KMS-11 (cell line): ENCODE measurements around the gene KCNG1.

Source experiments
- H2AFZ ChIP-seq: fragments of 200-600 bp; sonication (generic); 2 replicates; pipeline ENCODE4 v1.6.1; 2016; ENCODE audit warnings: antibody characterized with exemption, mixed run types, low read depth
- H3K27ac ChIP-seq: fragments of 200-600 bp; sonication (generic); 2 replicates; pipeline ENCODE4 v1.6.1; 2016; ENCODE audit warnings: mild to moderate bottlenecking, mixed run types
- H3K27me3 ChIP-seq: fragments of 200-600 bp; sonication (generic); 2 replicates; pipeline ENCODE4 v1.6.1; 2017; ENCODE audit warnings: mild to moderate bottlenecking, low read depth, mixed run types, moderate library complexity; ENCODE audit not compliant: insufficient read depth
- H3K36me3 ChIP-seq: fragments of 200-600 bp; sonication (generic); 2 replicates; pipeline ENCODE4 v1.6.1; 2017; ENCODE audit warnings: mild to moderate bottlenecking, mixed run types; ENCODE audit not compliant: insufficient read depth
- H3K4me1 ChIP-seq: fragments of 200-600 bp; sonication (generic); 2 replicates; pipeline ENCODE4 v1.6.1; 2016; ENCODE audit warnings: mild to moderate bottlenecking, low read depth, mixed run types; ENCODE audit not compliant: poor library complexity, severe bottlenecking
- H3K4me2 ChIP-seq: fragments of 200-600 bp; sonication (generic); 2 replicates; pipeline ENCODE4 v1.7.0; 2016; ENCODE audit warnings: mild to moderate bottlenecking, mixed run types
- H3K4me3 ChIP-seq: fragments of 200-600 bp; sonication (generic); IDR thresholded peaks from 2 replicates; pipeline ENCODE4 v1.6.1; 2017; ENCODE audit warnings: low read depth, low read length, mixed read lengths; ENCODE audit not compliant: insufficient read depth
- H3K79me2 ChIP-seq: fragments of 200-600 bp; sonication (generic); 2 replicates; pipeline ENCODE4 v1.6.1; 2016; ENCODE audit warnings: low read depth, mixed run types; ENCODE audit not compliant: insufficient read depth
- H3K9ac ChIP-seq: fragments of 200-600 bp; sonication (generic); 2 replicates; pipeline ENCODE4 v1.6.1; 2016; ENCODE audit warnings: mild to moderate bottlenecking, mixed run types
- H4K20me1 ChIP-seq: fragments of 200-600 bp; sonication (generic); 2 replicates; pipeline ENCODE4 v1.6.1; 2016; ENCODE audit warnings: mild to moderate bottlenecking, mixed run types; ENCODE audit not compliant: insufficient read depth
- CTCF ChIP-seq: fragments of 200-600 bp; sonication (generic); conservative IDR thresholded peaks from 2 replicates; pipeline ENCODE4 v1.6.1; 2017; ENCODE audit warnings: low read depth, mild to moderate bottlenecking, antibody characterized with exemption, low read length, moderate library complexity, mixed read lengths

Gene KCNG1

GRCh38 chr20:51059862-51060261, 37.0 kb upstream of the KCNG1 start:
- no peak overlapping the region for H3K9ac ChIP-seq
- H4K20me1 ChIP-seq, result no peaks in the 10 kb centered on the region
- H2AFZ ChIP-seq, result no peak overlapping the region
- no peaks in the 10 kb centered on the region for H3K27me3 ChIP-seq
- no peak overlapping the region for H3K4me3 ChIP-seq
- H3K4me2 ChIP-seq, result no peak overlapping the region
- no peaks in the 10 kb centered on the region for H3K79me2 ChIP-seq
- H3K27ac ChIP-seq, result no peak overlapping the region
- H3K36me3 ChIP-seq, result no peaks in the 10 kb centered on the region
- no peak for TF ChIP-seq CTCF
- H3K4me1 ChIP-seq, result no peaks in the 10 kb centered on the region

GRCh38 chr20:51058017-51058416, 35.1 kb upstream of the KCNG1 start:
- H3K4me3 ChIP-seq, result no peak overlapping the region

GRCh38 chr20:51054233-51054632, 31.3 kb upstream of the KCNG1 start:
- H3K79me2 ChIP-seq, result no peaks in the 10 kb centered on the region
- no peaks in the 10 kb centered on the region for H3K4me1 ChIP-seq
- no peak overlapping the region for H2AFZ ChIP-seq
- H3K4me2 ChIP-seq, result no peak overlapping the region
- no peak for TF ChIP-seq CTCF
- no peak overlapping the region for H3K27ac ChIP-seq
- H4K20me1 ChIP-seq, result no peaks in the 10 kb centered on the region
- H3K9ac ChIP-seq, result no peak overlapping the region
- no peaks in the 10 kb centered on the region for H3K27me3 ChIP-seq
- no peak overlapping the region for H3K4me3 ChIP-seq
- no peaks in the 10 kb centered on the region for H3K36me3 ChIP-seq

More at GRCh38 chr20:51058017-51058416, 35.1 kb upstream of the KCNG1 start:
- Histone ChIP-seq H3K27me3 (no peaks in the 10 kb centered on the region), H2AFZ (no peak overlapping the region), H3K4me2 (no peak overlapping the region), H3K36me3 (no peaks in the 10 kb centered on the region), H3K9ac (no peak overlapping the region), H4K20me1 (no peaks in the 10 kb centered on the region), H3K27ac (no peak overlapping the region), H3K4me1 (no peaks in the 10 kb centered on the region), H3K79me2 (no peaks in the 10 kb centered on the region)
- no peak for TF ChIP-seq CTCF

- Histone ChIP-seq H3K27me3 (no peaks in the 10 kb centered on the region), H3K4me3 (no peak overlapping the region), H3K27ac (no peak overlapping the region), H3K4me2 (no peak overlapping the region), H4K20me1 (no peaks in the 10 kb centered on the region), H3K79me2 (no peaks in the 10 kb centered on the region), H3K36me3 (no peaks in the 10 kb centered on the region), H3K9ac (no peak overlapping the region), H2AFZ (no peak overlapping the region), H3K4me1 (no peaks in the 10 kb centered on the region)
- no peak for TF ChIP-seq CTCF
Measured at GRCh38 chr20:51050531-51051075, 27.7 kb upstream of the KCNG1 start.
